Stimulated activated CD4-positive, alpha-beta T cell treated with anti-CD3 and anti-CD28 coated beads, Interleukin-2, amount 100 ng/mL, for 48 hours (primary cell): Measurements from ENCODE around the gene ALDH1A1.
"Not testable (repeated sequence)": the region's sequence is repeated elsewhere in the genome, so short reads cannot be mapped to it uniquely, and the experiment has no call there.

Experiments used
- DNase-seq, 2 donors: peaks; one replicate each; pipeline ENCODE4 v3.0.0-alpha.2; 2020

The ALDH1A1 gene

GRCh38 chr9:72942451-72942850 lies 10.4 kb downstream of the ALDH1A1 start:
- DNase-seq: no peak

- not testable (repeated sequence) for DNase-seq
These were observed 13.3 kb downstream of the ALDH1A1 start for GRCh38 chr9:72939581-72939980.

- DNase-seq: no peak
These were observed 15.3 kb downstream of the ALDH1A1 start for GRCh38 chr9:72937545-72937944.

GRCh38 chr9:72936679-72937078 lies 16.2 kb downstream of the ALDH1A1 start:
- DNase-seq: no peak

- DNase-seq: no peak
These were observed 16.6 kb downstream of the ALDH1A1 start for GRCh38 chr9:72936266-72936665.

GRCh38 chr9:72935595-72935994 lies 17.3 kb downstream of the ALDH1A1 start:
- DNase-seq: no peak

GRCh38 chr9:72933730-72934665 lies 18.9 kb downstream of the ALDH1A1 start:
- DNase-seq: no peak

- DNase-seq: no peak
These were observed 20.2 kb downstream of the ALDH1A1 start for GRCh38 chr9:72932619-72933018.

GRCh38 chr9:72931897-72932296 lies 21.0 kb downstream of the ALDH1A1 start:
- DNase-seq: no peak

GRCh38 chr9:72931437-72931836 lies 21.4 kb downstream of the ALDH1A1 start:
- DNase-seq: no peak

- no peak for DNase-seq
These were observed 22.0 kb downstream of the ALDH1A1 start for GRCh38 chr9:72930828-72931227.

- DNase-seq: no peak
These were observed 23.3 kb downstream of the ALDH1A1 start for GRCh38 chr9:72929542-72929941.

GRCh38 chr9:72928042-72928507 lies 24.8 kb downstream of the ALDH1A1 start:
- DNase-seq: no peak

GRCh38 chr9:72926506-72926905 lies 26.3 kb downstream of the ALDH1A1 start:
- no peak for DNase-seq

GRCh38 chr9:72925891-72926290 lies 27.0 kb downstream of the ALDH1A1 start:
- DNase-seq: no peak

GRCh38 chr9:72925126-72925789 lies 27.6 kb downstream of the ALDH1A1 start:
- no peak for DNase-seq

GRCh38 chr9:72924154-72924790 lies 28.6 kb downstream of the ALDH1A1 start:
- DNase-seq: no peak

GRCh38 chr9:72923077-72923476 lies 29.8 kb downstream of the ALDH1A1 start:
- no peak for DNase-seq

GRCh38 chr9:72921888-72922654 lies 30.8 kb downstream of the ALDH1A1 start:
- no peak for DNase-seq

GRCh38 chr9:72919246-72919945 lies 33.5 kb downstream of the ALDH1A1 start:
- no peak for DNase-seq

GRCh38 chr9:72917892-72918509 lies 34.9 kb downstream of the ALDH1A1 start:
- DNase-seq: no peak

- no peak for DNase-seq
These were observed 37.2 kb downstream of the ALDH1A1 start for GRCh38 chr9:72915659-72916058.
